HFF-Myc (cell line): Measurements from ENCODE around the gene NDC1.

ENCODE experiments used
- DNase-seq: peaks from one replicate; pipeline ENCODE4 v3.0.0-alpha.2; 2011; ENCODE audit warnings: low read depth; ENCODE audit errors: extremely low read depth
- H3K4me3 ChIP-seq: replicated peaks from 2 replicates; pipeline ENCODE4 v1.5.1; 2011; ENCODE audit warnings: low read depth, mild to moderate bottlenecking, control low read depth, low read length
- TF ChIP-seq, protein P1 (sequence below): IDR thresholded peaks from 2 replicates; pipeline ENCODE4 v1.5.1; 2012; ENCODE audit warnings: mild to moderate bottlenecking, low read depth, low read length, control low read depth; ENCODE audit errors: missing control alignments

The NDC1 gene

GRCh38 chr1:53754484-53755312 lies 83.4 kb downstream of the NDC1 start:
- TF ChIP-seq, protein P1, sequence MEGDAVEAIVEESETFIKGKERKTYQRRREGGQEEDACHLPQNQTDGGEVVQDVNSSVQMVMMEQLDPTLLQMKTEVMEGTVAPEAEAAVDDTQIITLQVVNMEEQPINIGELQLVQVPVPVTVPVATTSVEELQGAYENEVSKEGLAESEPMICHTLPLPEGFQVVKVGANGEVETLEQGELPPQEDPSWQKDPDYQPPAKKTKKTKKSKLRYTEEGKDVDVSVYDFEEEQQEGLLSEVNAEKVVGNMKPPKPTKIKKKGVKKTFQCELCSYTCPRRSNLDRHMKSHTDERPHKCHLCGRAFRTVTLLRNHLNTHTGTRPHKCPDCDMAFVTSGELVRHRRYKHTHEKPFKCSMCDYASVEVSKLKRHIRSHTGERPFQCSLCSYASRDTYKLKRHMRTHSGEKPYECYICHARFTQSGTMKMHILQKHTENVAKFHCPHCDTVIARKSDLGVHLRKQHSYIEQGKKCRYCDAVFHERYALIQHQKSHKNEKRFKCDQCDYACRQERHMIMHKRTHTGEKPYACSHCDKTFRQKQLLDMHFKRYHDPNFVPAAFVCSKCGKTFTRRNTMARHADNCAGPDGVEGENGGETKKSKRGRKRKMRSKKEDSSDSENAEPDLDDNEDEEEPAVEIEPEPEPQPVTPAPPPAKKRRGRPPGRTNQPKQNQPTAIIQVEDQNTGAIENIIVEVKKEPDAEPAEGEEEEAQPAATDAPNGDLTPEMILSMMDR = peak; percentile 80
- no peak overlapping the region for H3K4me3 ChIP-seq
- no peak for DNase-seq

DNA sequence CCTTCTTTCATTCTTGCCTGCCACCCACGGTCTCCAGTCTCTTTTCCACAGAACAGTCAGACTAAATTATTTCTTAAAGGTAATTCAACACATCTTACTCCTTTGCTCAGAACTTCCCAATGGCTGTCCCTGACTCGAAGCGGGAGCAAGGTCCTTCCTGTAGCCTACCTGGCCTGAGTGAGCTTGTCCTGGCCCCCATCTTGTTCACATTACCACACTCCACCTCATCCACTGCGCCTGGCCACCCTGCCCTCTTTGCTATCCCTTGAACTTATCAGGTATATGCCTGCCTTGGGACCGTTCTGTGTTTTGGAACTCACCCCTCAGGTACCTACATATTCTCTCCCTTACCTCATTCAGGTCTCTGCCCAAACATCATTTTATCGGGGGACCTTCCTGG lies 85.8 kb downstream of the NDC1 start:
- H3K4me3 ChIP-seq = no peak overlapping the region
- TF ChIP-seq, protein P1 = no peak
- no peak for DNase-seq

- no peak for DNase-seq
- no peak overlapping the region for H3K4me3 ChIP-seq
- TF ChIP-seq, protein P1 = no peak
Observed at GRCh38 chr1:53747841-53748240, 90.3 kb downstream of the NDC1 start.

- TF ChIP-seq, protein P1 = no peak
- peak; percentile 44 for DNase-seq
- no peak overlapping the region for H3K4me3 ChIP-seq
Observed at GRCh38 chr1:53740621-53741105, 97.4 kb downstream of the NDC1 start.

GRCh38 chr1:53739109-53739681 lies 98.9 kb downstream of the NDC1 start, which contains the start of gene GLIS1:
TSS of gene GLIS1 (minus strand) at chr1:53739164. CDS start at chr1:53738064, 1,100 bp downstream.
- peak within 1 kb of the TSS; percentile 66 for H3K4me3 ChIP-seq
- peak; percentile 25 for DNase-seq
- TF ChIP-seq, protein P1 = no peak

DNA sequence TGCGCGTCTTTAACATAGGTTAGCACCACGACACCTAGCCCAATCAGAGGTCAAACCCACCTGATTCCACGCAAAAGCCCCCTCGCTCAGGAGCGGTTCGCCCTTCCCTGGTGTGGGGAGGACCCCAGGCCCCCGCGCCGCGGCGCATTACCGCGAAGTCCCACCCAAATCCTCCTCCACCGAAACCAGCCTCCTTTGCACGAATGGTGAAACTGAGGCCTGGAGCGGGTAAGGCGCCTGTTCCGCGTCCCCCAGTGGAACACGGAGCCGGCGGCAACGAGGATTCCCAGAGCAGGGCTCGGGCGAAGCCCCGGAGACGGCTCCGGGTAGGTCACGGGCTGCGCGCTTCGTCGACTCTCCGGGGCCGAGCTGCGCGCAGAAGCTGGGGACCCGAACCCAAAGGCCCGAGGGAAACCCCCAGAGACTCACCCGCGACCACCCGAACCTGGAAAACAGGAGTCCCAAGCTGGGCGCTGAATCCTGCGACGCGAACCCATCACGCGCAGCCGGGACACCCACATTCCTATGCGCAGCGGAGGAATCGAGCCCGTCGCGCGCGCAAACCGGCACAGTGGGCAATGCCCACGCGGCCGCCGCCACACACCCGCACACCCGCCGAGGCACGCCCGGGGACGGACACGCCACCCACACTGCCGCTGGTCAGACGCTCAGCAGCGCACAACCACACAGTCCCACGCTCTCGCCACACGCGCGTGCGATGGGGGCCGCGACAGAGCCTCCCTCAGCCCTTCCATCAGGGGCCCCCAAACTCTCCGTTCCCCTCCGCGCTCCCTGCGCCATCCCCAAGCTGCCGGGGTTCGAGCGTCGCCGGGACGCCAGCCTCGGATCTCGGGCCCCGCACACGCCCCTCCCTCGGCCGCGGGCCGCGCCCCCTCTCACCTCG lies 99.6 kb downstream of the NDC1 start:
- TF ChIP-seq, protein P1 = no peak
- no peak for DNase-seq
- peak overlapping the region; percentile 66 for H3K4me3 ChIP-seq
